ENCODE results near the gene SLC31A1. TPM values are rescaled to one million over a fixed set of nuclear protein-coding genes. Genes with fewer than 3 reads are reported as not detected.

The SLC31A1 gene
- total and polyA plus RNA-seq, 2 of the 13 experiments (the other 11 are each of a cell fraction or from before 2014, with no cell fraction given), result 62.9 to 70.0 TPM

DNA sequence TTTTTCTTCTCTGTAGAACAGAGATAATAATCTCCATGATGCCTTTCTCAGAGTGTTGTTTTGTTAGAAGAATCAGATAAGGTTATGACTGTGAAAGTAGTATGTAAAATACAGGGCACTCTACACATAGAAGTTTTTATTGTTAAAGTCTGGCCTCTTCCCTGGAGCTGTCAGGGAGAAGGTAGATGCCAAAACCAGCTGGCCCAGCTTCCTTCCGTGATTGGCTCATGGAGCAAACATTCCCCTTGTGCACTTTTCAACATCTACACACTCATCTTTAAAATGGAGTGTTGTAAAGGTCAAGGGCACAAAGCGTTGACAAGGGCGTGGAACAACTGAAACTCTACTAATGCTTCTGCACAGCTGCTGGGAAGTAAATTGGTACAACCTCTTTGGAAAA lies 89.2 kb downstream of the SLC31A1 start:
- CTCF ChIA-PET (ENCODE audit: low intra/inter-chr PET ratio, low total read pairs), result no interaction called here
- no peak overlapping the region for H3K4me2 ChIP-seq (ENCODE audit: low read depth, low read length)
- H3K79me2 ChIP-seq (ENCODE audit: insufficient read depth, low read length), result no peaks in the 10 kb centered on the region
- no peak overlapping the region for H3K27ac ChIP-seq (ENCODE audit: extremely low read length, insufficient read depth, low read length)
- no peaks in the 10 kb centered on the region for H3K36me3 ChIP-seq (replicated peaks in 1 of 2; ENCODE audit: control insufficient read depth in 1 of 2, insufficient read depth in 2 of 2, low read length in 2 of 2)
- no peak overlapping the region for H2AFZ ChIP-seq (ENCODE audit: low read length)
- no peak overlapping the region for H3K9ac ChIP-seq (ENCODE audit: insufficient read depth, low read depth, low read length)
- TF ChIP-seq, protein P1, sequence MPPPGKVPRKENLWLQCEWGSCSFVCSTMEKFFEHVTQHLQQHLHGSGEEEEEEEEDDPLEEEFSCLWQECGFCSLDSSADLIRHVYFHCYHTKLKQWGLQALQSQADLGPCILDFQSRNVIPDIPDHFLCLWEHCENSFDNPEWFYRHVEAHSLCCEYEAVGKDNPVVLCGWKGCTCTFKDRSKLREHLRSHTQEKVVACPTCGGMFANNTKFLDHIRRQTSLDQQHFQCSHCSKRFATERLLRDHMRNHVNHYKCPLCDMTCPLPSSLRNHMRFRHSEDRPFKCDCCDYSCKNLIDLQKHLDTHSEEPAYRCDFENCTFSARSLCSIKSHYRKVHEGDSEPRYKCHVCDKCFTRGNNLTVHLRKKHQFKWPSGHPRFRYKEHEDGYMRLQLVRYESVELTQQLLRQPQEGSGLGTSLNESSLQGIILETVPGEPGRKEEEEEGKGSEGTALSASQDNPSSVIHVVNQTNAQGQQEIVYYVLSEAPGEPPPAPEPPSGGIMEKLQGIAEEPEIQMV (CRISPR knock-in tag; IDR thresholded peaks at IDR 0.05; ENCODE audit: low read depth), result no peak
- no peak for TF ChIP-seq YEATS4 (CRISPR knock-in tag; IDR thresholded peaks at IDR 0.05; ENCODE audit: borderline replicate concordance)
- no peak for TF ChIP-seq PLRG1 (conservative IDR thresholded peaks at IDR 0.05)
- no peak for TF ChIP-seq ZNF354B (CRISPR knock-in tag; IDR thresholded peaks at IDR 0.05)
- no peak for TF ChIP-seq ZNF556 (CRISPR knock-in tag; IDR thresholded peaks at IDR 0.05; ENCODE audit: borderline replicate concordance)
- no peak for TF ChIP-seq ZSCAN12 (CRISPR knock-in tag; IDR thresholded peaks at IDR 0.05)
- TF ChIP-seq KLF13 (CRISPR knock-in tag; IDR thresholded peaks at IDR 0.05), result no peak
- 0 out of 2 replicates have a peak, but pooled peaks have one; percentile 15 for TF ChIP-seq RARA (CRISPR knock-in tag; IDR thresholded peaks at IDR 0.05)
- H3K27me3 ChIP-seq (ENCODE audit: control insufficient read depth in 1 of 2, insufficient read depth in 2 of 2, low read length in 2 of 2), result 0 out of 5 replicates have a peak, but pooled peaks cover 0 to 1% of the 10 kb centered on the region in 2 experiments
- no TSS peak for BruUV-seq (replicated peaks)
- intact Hi-C loops (cut with micrococcal nuclease; ENCODE audit: unreplicated experiment), result loop anchor here (5.0 to 10.0 kb wide), 2 partner anchors 37 to 1946 kb away; partner anchors contain the start of gene BSPRY
- POLR2A ChIA-PET, result interaction anchor here (1.0 to 1.3 kb wide), 3 partner anchors 16 to 100 kb away, joined by 3 to 4 read pairs (median 3); partner anchors contain the start of genes C9orf43, POLE3 and WDR31
- H4K20me1 ChIP-seq (ENCODE audit: insufficient read depth, low read length), result no peaks in the 10 kb centered on the region
- H3K4me3 ChIP-seq (replicated peaks in 1 of 3; ENCODE audit: insufficient read depth in 1 of 3, low read depth in 2 of 3, low read length in 3 of 3), result no peak overlapping the region
- no peaks in the 10 kb centered on the region for H3K9me3 ChIP-seq (ENCODE audit: low read length)
- WGBS (ENCODE audit: low lambda C conversion rate), result 7% methylated on average over 3 of the region's 3 CpGs
- no peak for FAIRE-seq
- peaks cover 10% of the 10 kb centered on the region for H3K4me1 ChIP-seq (ENCODE audit: insufficient read depth, low read length)
- DNase-seq (ENCODE audit: low spot score), result no peak
- in situ Hi-C loops (cut with HindIII; ENCODE audit: extremely low pct_ligation_motif_present, low pct_unique_long_range_greater_than_20kb), result no loop called here
- ATAC-seq, result no peak

All from HepG2 (cell line).